ENCODE results near the gene ZNF618.

- TF ChIP-seq POLR2A (IDR thresholded peaks at IDR 0.05) (no peak), POLR2AphosphoS5 (IDR thresholded peaks at IDR 0.05) (no peak), EP300 (IDR thresholded peaks at IDR 0.05) (no peak)
- TF ChIP-seq, protein P1, sequence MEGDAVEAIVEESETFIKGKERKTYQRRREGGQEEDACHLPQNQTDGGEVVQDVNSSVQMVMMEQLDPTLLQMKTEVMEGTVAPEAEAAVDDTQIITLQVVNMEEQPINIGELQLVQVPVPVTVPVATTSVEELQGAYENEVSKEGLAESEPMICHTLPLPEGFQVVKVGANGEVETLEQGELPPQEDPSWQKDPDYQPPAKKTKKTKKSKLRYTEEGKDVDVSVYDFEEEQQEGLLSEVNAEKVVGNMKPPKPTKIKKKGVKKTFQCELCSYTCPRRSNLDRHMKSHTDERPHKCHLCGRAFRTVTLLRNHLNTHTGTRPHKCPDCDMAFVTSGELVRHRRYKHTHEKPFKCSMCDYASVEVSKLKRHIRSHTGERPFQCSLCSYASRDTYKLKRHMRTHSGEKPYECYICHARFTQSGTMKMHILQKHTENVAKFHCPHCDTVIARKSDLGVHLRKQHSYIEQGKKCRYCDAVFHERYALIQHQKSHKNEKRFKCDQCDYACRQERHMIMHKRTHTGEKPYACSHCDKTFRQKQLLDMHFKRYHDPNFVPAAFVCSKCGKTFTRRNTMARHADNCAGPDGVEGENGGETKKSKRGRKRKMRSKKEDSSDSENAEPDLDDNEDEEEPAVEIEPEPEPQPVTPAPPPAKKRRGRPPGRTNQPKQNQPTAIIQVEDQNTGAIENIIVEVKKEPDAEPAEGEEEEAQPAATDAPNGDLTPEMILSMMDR (IDR thresholded peaks at IDR 0.05): no peak
These were observed 207.6 kb downstream of the ZNF618 start for GRCh38 chr9:114083666-114084065.
